ENCODE results near the gene PRKAG2.

PRKAG2 gene

GRCh38 chr7:151864561-151864960 is 12.4 kb downstream of the PRKAG2 start:
- DNase-seq (ENCODE audit: low read depth): no peak

- no peak for DNase-seq (ENCODE audit: low read depth)
Measured at GRCh38 chr7:151864081-151864480, 12.8 kb downstream of the PRKAG2 start.

GRCh38 chr7:151863386-151864079 is 13.4 kb downstream of the PRKAG2 start:
- DNase-seq (ENCODE audit: low read depth): no peak

GRCh38 chr7:151862606-151863381 is 14.1 kb downstream of the PRKAG2 start:
- DNase-seq (ENCODE audit: low read depth): no peak

- no peak for DNase-seq (ENCODE audit: low read depth)
Measured at GRCh38 chr7:151861881-151862280, 15.0 kb downstream of the PRKAG2 start.

- DNase-seq (ENCODE audit: low read depth): no peak
Measured at GRCh38 chr7:151860771-151861170, 16.1 kb downstream of the PRKAG2 start.

GRCh38 chr7:151859948-151860685 is 16.8 kb downstream of the PRKAG2 start:
- DNase-seq (ENCODE audit: low read depth): no peak

- no peak for DNase-seq (ENCODE audit: low read depth)
Measured at GRCh38 chr7:151859111-151859947, 17.6 kb downstream of the PRKAG2 start.

GRCh38 chr7:151858456-151858855 is 18.5 kb downstream of the PRKAG2 start:
- no peak for DNase-seq (ENCODE audit: low read depth)

GRCh38 chr7:151857866-151858450 is 19.0 kb downstream of the PRKAG2 start:
- DNase-seq (ENCODE audit: low read depth): no peak

GRCh38 chr7:151857412-151857811 is 19.5 kb downstream of the PRKAG2 start:
- no peak for DNase-seq (ENCODE audit: low read depth)

- DNase-seq (ENCODE audit: low read depth): no peak
Measured at GRCh38 chr7:151856516-151856915, 20.4 kb downstream of the PRKAG2 start.

GRCh38 chr7:151856098-151856497 is 20.8 kb downstream of the PRKAG2 start:
- no peak for DNase-seq (ENCODE audit: low read depth)

GRCh38 chr7:151854720-151855071 is 22.2 kb downstream of the PRKAG2 start:
- no peak for DNase-seq (ENCODE audit: low read depth)

GRCh38 chr7:151853896-151854719 is 22.8 kb downstream of the PRKAG2 start:
- no peak for DNase-seq (ENCODE audit: low read depth)

GRCh38 chr7:151852486-151853396 is 24.2 kb downstream of the PRKAG2 start:
- DNase-seq (ENCODE audit: low read depth): no peak

- no peak for DNase-seq (ENCODE audit: low read depth)
Measured at GRCh38 chr7:151851782-151852181, 25.1 kb downstream of the PRKAG2 start.

GRCh38 chr7:151851145-151851751 is 25.7 kb downstream of the PRKAG2 start:
- DNase-seq (ENCODE audit: low read depth): no peak

- DNase-seq (ENCODE audit: low read depth): no peak
Measured at GRCh38 chr7:151850491-151851124, 26.3 kb downstream of the PRKAG2 start.
